Keratinocyte (primary cell): ENCODE results near the gene FMN2. TPM values are rescaled to one million over a fixed set of nuclear protein-coding genes. Genes with fewer than 3 reads are reported as not detected.

Experiments used
- DNase-seq: peaks from one replicate; pipeline ENCODE4 v3.0.0-alpha.2; 2011; ENCODE audit warnings: low read depth, missing footprints, low spot score
- FAIRE-seq: peaks from 2 replicates; lab custom pipeline; 2011; peaks lifted over from hg19 to GRCh38; lab: Jason Lieb, UNC
- H2AFZ ChIP-seq: 2 replicates; pipeline ENCODE4 v1.6.0; 2012; ENCODE audit warnings: low read length, control low read depth, inconsistent platforms; ENCODE audit not compliant: control insufficient read depth
- H3K27ac ChIP-seq: 2 replicates; pipeline ENCODE4 v1.5.1; 2011; ENCODE audit warnings: low read length; ENCODE audit not compliant: control insufficient read depth, insufficient read depth
- H3K27me3 ChIP-seq: 3 replicates; pipeline ENCODE4 v1.6.0; 2011; ENCODE audit warnings: low read length; ENCODE audit not compliant: control insufficient read depth, insufficient read depth; ENCODE audit errors: extremely low read depth
- H3K36me3 ChIP-seq, 2 experiments: 2 replicates in 1 of 2; 3 replicates in 1 of 2; pipeline ENCODE4 v1.5.1; 2011; ENCODE audit warnings: low read length in 2 of 2, mild to moderate bottlenecking in 1 of 2; ENCODE audit not compliant: control insufficient read depth in 2 of 2, insufficient read depth in 2 of 2; ENCODE audit errors: extremely low read depth in 1 of 2
- H3K4me1 ChIP-seq: 3 replicates; pipeline ENCODE4 v1.5.1; 2011; ENCODE audit warnings: low read length; ENCODE audit not compliant: control insufficient read depth, insufficient read depth; ENCODE audit errors: extremely low read depth
- H3K4me2 ChIP-seq: 3 replicates; pipeline ENCODE4 v1.6.0; 2011; ENCODE audit warnings: low read depth, low read length; ENCODE audit not compliant: control insufficient read depth, insufficient read depth; ENCODE audit errors: extremely low read depth
- H3K4me3 ChIP-seq, 3 experiments: fragments of 200-600 bp in 1 of 3; sonication (generic) in 1 of 3; 2 replicates in 2 of 3; 3 replicates in 1 of 3; pipeline ENCODE4 v1.5.1; 2011 to 2016; ENCODE audit warnings: low read length in 3 of 3, mild to moderate bottlenecking in 3 of 3, control low read depth in 2 of 3, inconsistent platforms in 1 of 3, low read depth in 1 of 3, mixed read lengths in 1 of 3, mixed run types in 1 of 3, moderate library complexity in 1 of 3; ENCODE audit not compliant: control insufficient read depth in 2 of 3, insufficient read depth in 2 of 3; ENCODE audit errors: extremely low read depth in 1 of 3
- H3K79me2 ChIP-seq: 2 replicates; pipeline ENCODE4 v1.6.0; 2012; ENCODE audit warnings: low read length; ENCODE audit not compliant: control insufficient read depth, insufficient read depth
- H3K9ac ChIP-seq: 3 replicates; pipeline ENCODE4 v1.6.0; 2011; ENCODE audit warnings: low read length; ENCODE audit not compliant: control insufficient read depth, insufficient read depth; ENCODE audit errors: extremely low read depth
- H3K9me1 ChIP-seq: 3 replicates; pipeline ENCODE4 v1.6.0; 2011; ENCODE audit warnings: low read length; ENCODE audit not compliant: control insufficient read depth, insufficient read depth; ENCODE audit errors: extremely low read depth
- H3K9me3 ChIP-seq: 2 replicates; pipeline ENCODE4 v1.5.1; 2012; ENCODE audit warnings: low read depth, low read length; ENCODE audit not compliant: control insufficient read depth
- H4K20me1 ChIP-seq: 3 replicates; pipeline ENCODE4 v1.6.0; 2011; ENCODE audit warnings: low read length; ENCODE audit not compliant: control insufficient read depth, insufficient read depth; ENCODE audit errors: extremely low read depth
- EZH2 ChIP-seq: IDR thresholded peaks from one replicate; pipeline ENCODE4 v1.6.1; 2012; ENCODE audit warnings: inconsistent platforms, mild to moderate bottlenecking, low read length, moderate library complexity
- dilution Hi-C: fragments of 300-500 bp; cut with MboI; formaldehyde crosslinking; loops from one replicate; pipeline ENCODE4 v1.7.0; 2020; ENCODE audit warnings: low sequenced_read_pairs; ENCODE audit not compliant: extremely low pct_ligation_motif_present
- polyA plus RNA-seq, 5 experiments: library from polyadenylated mRNA; depleted of rRNA in 3 of 5; stranded (reverse) in 3 of 5; stranded (forward) in 1 of 5; unstranded in 1 of 5; fragments of >200 nt; gene quantifications; 1 replicate in 1 of 5; 2 replicates in 3 of 5; 3 replicates in 1 of 5; pipeline versions ENCODE4 v1.2.1 to v1.2.3, GENCODE V29; 2011 to 2012; ENCODE audit warnings: missing spikeins in 2 of 5, low read depth in 1 of 5, low replicate concordance in 1 of 5
- TF ChIP-seq, protein P1 (sequence below), 3 experiments: IDR thresholded peaks in 1 of 3; conservative IDR thresholded peaks in 1 of 3; optimal IDR thresholded peaks in 1 of 3; 2 replicates in 2 of 3; 3 replicates in 1 of 3; pipeline versions ENCODE3 to v1.5.1; 2011; ENCODE audit warnings: low read length in 3 of 3, mild to moderate bottlenecking in 3 of 3, moderate library complexity in 2 of 3, control low read depth in 1 of 3, inconsistent platforms in 1 of 3; ENCODE audit not compliant: insufficient read depth in 2 of 3; ENCODE audit errors: extremely low read depth in 1 of 3

FMN2 gene
- polyA plus RNA-seq, 1 donor (not counting 4 experiments of a cell fraction or from before 2014, with no cell fraction given), result not detected

GRCh38 chr1:240255922-240256321 is 164.2 kb downstream of the FMN2 start:
- TF ChIP-seq, protein P1, sequence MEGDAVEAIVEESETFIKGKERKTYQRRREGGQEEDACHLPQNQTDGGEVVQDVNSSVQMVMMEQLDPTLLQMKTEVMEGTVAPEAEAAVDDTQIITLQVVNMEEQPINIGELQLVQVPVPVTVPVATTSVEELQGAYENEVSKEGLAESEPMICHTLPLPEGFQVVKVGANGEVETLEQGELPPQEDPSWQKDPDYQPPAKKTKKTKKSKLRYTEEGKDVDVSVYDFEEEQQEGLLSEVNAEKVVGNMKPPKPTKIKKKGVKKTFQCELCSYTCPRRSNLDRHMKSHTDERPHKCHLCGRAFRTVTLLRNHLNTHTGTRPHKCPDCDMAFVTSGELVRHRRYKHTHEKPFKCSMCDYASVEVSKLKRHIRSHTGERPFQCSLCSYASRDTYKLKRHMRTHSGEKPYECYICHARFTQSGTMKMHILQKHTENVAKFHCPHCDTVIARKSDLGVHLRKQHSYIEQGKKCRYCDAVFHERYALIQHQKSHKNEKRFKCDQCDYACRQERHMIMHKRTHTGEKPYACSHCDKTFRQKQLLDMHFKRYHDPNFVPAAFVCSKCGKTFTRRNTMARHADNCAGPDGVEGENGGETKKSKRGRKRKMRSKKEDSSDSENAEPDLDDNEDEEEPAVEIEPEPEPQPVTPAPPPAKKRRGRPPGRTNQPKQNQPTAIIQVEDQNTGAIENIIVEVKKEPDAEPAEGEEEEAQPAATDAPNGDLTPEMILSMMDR (optimal IDR thresholded peaks at IDR 0.05 in 1 of 3, IDR thresholded peaks at IDR 0.05 in 1 of 3, conservative IDR thresholded peaks at IDR 0.05 in 1 of 3; ENCODE audit: extremely low read depth in 1 of 3, insufficient read depth in 2 of 3, low read length in 3 of 3), result no peak
- TF ChIP-seq EZH2, result no peak
- H3K4me2 ChIP-seq, result no peak overlapping the region
- FAIRE-seq, result no peak

DNA sequence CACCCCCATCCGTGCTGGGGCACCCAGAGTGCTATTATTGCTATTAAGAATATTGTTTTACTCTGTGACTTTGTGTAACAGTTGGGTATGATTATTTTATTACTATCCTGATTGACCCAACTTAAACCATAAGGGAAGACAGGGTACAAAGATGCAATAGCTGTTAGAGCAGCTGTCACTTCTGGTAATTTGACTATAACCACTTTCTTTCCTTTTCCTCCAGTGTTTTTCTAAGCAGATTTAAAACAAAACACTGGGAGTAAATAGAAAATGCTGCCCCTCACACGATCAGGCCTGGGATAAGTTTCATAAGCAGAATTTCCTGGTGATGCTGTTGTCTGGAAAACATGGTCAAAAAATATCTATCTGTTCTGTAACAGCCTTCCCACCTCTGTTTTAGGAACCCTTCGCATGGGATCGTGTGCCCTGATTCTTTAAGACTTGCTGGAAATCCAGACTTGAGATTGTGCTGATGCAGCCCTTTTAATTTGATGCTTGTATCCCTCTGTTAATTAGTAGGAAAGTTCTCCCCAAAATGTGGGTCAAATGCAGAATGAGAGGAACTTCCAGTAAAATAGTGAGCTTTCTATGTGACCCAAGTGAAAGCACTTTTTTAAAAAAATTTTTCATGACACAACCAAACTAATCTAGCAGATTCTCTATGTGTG is 165.3 kb downstream of the FMN2 start:
- dilution Hi-C loops, result no loop called here
- no peak overlapping the region for H3K27ac ChIP-seq
- H3K36me3 ChIP-seq, result no peaks in the 10 kb centered on the region
- no peak for TF ChIP-seq EZH2
- TF ChIP-seq, protein P1 (optimal IDR thresholded peaks at IDR 0.05 in 1 of 3, IDR thresholded peaks at IDR 0.05 in 1 of 3, conservative IDR thresholded peaks at IDR 0.05 in 1 of 3; ENCODE audit: extremely low read depth in 1 of 3, insufficient read depth in 2 of 3, low read length in 3 of 3), result no peak
- H3K9me3 ChIP-seq, result peaks cover 5% of the 10 kb centered on the region
- no peak overlapping the region for H3K4me3 ChIP-seq
- H3K27me3 ChIP-seq, result no peaks in the 10 kb centered on the region
- no peaks in the 10 kb centered on the region for H3K79me2 ChIP-seq
- DNase-seq, result no peak
- H3K9me1 ChIP-seq, result no peaks in the 10 kb centered on the region
- H3K9ac ChIP-seq, result no peak overlapping the region
- no peak overlapping the region for H2AFZ ChIP-seq
- H3K4me1 ChIP-seq, result no peaks in the 10 kb centered on the region
- H3K4me2 ChIP-seq, result no peak overlapping the region
- FAIRE-seq, result no peak
- H4K20me1 ChIP-seq, result no peaks in the 10 kb centered on the region

More at GRCh38 chr1:240255922-240256321, 164.2 kb downstream of the FMN2 start:
- Histone ChIP-seq H3K9me1 (no peaks in the 10 kb centered on the region), H4K20me1 (no peaks in the 10 kb centered on the region), H3K36me3 (no peaks in the 10 kb centered on the region), H3K9me3 (peaks cover 5% of the 10 kb centered on the region), H3K27ac (no peak overlapping the region), H3K9ac (no peak overlapping the region), H3K79me2 (no peaks in the 10 kb centered on the region), H3K4me1 (no peaks in the 10 kb centered on the region), H2AFZ (no peak overlapping the region), H3K4me3 (no peak overlapping the region), H3K27me3 (no peaks in the 10 kb centered on the region)
- dilution Hi-C loops, result no loop called here
- no peak for DNase-seq
